ENCODE data around the gene VAMP8.

GRCh38 chr2:85595301-85596025, 18.1 kb downstream of the VAMP8 start, which contains the start of gene RNF181:
- TF ChIP-seq, protein P1, sequence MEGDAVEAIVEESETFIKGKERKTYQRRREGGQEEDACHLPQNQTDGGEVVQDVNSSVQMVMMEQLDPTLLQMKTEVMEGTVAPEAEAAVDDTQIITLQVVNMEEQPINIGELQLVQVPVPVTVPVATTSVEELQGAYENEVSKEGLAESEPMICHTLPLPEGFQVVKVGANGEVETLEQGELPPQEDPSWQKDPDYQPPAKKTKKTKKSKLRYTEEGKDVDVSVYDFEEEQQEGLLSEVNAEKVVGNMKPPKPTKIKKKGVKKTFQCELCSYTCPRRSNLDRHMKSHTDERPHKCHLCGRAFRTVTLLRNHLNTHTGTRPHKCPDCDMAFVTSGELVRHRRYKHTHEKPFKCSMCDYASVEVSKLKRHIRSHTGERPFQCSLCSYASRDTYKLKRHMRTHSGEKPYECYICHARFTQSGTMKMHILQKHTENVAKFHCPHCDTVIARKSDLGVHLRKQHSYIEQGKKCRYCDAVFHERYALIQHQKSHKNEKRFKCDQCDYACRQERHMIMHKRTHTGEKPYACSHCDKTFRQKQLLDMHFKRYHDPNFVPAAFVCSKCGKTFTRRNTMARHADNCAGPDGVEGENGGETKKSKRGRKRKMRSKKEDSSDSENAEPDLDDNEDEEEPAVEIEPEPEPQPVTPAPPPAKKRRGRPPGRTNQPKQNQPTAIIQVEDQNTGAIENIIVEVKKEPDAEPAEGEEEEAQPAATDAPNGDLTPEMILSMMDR (IDR thresholded peaks at IDR 0.05): no peak
- no peak for TF ChIP-seq ZFX (IDR thresholded peaks at IDR 0.05; ENCODE audit: borderline replicate concordance)

All from 22Rv1 (cell line).